ENCODE results near the gene LY86.

Gene LY86

GRCh38 chr6:6570929-6571671 is 17.4 kb upstream of the LY86 start:
- no peak for DNase-seq (ENCODE audit: low read depth)

GRCh38 chr6:6575143-6575542 is 13.4 kb upstream of the LY86 start:
- DNase-seq (ENCODE audit: low read depth) = no peak

GRCh38 chr6:6577735-6578134 is 10.8 kb upstream of the LY86 start:
- DNase-seq (ENCODE audit: low read depth) = no peak

- DNase-seq (ENCODE audit: low read depth) = no peak
Observed at GRCh38 chr6:6579281-6579680, 9.2 kb upstream of the LY86 start.

GRCh38 chr6:6580225-6580856 is 8.2 kb upstream of the LY86 start:
- DNase-seq (ENCODE audit: low read depth) = no peak

- DNase-seq (ENCODE audit: low read depth) = no peak
Observed at GRCh38 chr6:6581054-6581453, 7.5 kb upstream of the LY86 start.

GRCh38 chr6:6582131-6582530 is 6.4 kb upstream of the LY86 start:
- DNase-seq (ENCODE audit: low read depth) = no peak

- no peak for DNase-seq (ENCODE audit: low read depth)
Observed at GRCh38 chr6:6583836-6584235, 4.7 kb upstream of the LY86 start.

GRCh38 chr6:6584310-6585002 is 4.1 kb upstream of the LY86 start:
- DNase-seq (ENCODE audit: low read depth) = no peak

- no peak for DNase-seq (ENCODE audit: low read depth)
Observed at GRCh38 chr6:6585003-6585311, 3.6 kb upstream of the LY86 start.

- DNase-seq (ENCODE audit: low read depth) = no peak
Observed at GRCh38 chr6:6586167-6586566, 2.4 kb upstream of the LY86 start.

GRCh38 chr6:6586671-6587526 is 1.6 kb upstream of the LY86 start:
- no peak for DNase-seq (ENCODE audit: low read depth)

GRCh38 chr6:6587696-6588063 is 840 bp upstream of the LY86 start:
- no peak for DNase-seq (ENCODE audit: low read depth)

GRCh38 chr6:6588924-6589709 is 597 bp downstream of the LY86 start:
- DNase-seq (ENCODE audit: low read depth) = no peak

- DNase-seq (ENCODE audit: low read depth) = no peak
Observed at GRCh38 chr6:6590530-6590929, 2.0 kb downstream of the LY86 start.

- no peak for DNase-seq (ENCODE audit: low read depth)
Observed at GRCh38 chr6:6591778-6592465, 3.4 kb downstream of the LY86 start.

- DNase-seq (ENCODE audit: low read depth) = no peak
Observed at GRCh38 chr6:6592826-6593475, 4.4 kb downstream of the LY86 start.

- DNase-seq (ENCODE audit: low read depth) = no peak
Observed at GRCh38 chr6:6593867-6594468, 5.4 kb downstream of the LY86 start.

GRCh38 chr6:6595025-6595424 is 6.5 kb downstream of the LY86 start:
- DNase-seq (ENCODE audit: low read depth) = no peak

GRCh38 chr6:6595952-6596351 is 7.4 kb downstream of the LY86 start:
- DNase-seq (ENCODE audit: low read depth) = no peak
